GM21825 (cell line): ENCODE data around the gene SRC.
"Not testable (repeated sequence)": the region's sequence is repeated elsewhere in the genome, so short reads cannot be mapped to it uniquely, and the experiment has no call there.

Experiments
- ATAC-seq: cut with Tn5 transposase; IDR thresholded peaks from one replicate; pipeline ENCODE4 v1.9.1; 2021; ENCODE audit warnings: mild to moderate bottlenecking, moderate library complexity; ENCODE audit not compliant: unreplicated experiment

Gene SRC

DNA sequence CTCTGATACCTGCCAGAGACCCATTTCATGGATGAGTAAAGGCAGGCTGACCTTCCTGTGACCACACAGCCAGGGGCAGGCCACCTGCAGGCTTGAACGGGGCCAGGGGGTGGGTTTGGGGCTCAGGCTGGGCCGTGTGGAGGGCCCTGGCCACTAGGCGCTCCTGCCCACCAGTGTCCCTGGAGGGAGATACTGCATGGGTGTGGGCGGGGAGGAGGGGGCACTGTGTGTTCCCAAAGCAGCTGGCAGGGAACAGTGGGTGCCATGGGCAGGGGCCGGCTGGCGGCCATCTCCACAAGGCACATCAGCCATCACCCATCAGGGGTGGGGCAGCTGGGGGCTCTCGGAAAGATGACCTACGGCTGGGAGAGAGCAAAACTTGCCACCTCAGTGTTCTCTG, 15.4 kb downstream of the SRC start:
- ATAC-seq, result no peak

DNA sequence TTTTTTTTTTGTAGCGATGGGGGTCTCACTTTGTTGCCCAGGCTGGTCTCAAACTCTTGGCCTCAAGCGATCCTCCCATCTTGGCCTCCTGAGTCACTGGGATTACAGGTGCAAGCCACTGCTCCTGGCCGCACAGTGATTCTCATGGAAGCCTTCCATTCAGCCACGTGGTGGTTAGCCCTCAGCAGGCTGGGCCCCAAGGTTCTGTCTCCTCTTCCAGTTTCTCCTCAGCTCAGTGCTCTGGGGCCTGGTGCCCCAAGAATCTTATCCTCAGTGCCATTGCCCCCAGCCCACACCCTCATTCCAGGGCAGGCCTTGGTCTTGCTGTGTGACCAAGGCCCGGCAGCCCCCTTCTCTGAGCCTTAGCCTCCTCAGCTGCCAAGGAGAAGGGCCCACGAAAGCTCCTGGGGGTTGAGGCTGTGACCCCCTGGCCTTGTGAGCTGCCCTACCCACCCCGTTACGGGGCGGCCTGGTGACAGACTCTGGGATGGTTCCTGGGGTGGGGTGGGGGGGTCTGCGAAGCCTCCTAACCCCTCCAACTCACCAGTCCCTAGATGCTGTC, 16.4 kb downstream of the SRC start:
- ATAC-seq, result no peak

- no peak for ATAC-seq
Measured at GRCh38 chr20:37362821-37363220, 16.9 kb downstream of the SRC start.

DNA sequence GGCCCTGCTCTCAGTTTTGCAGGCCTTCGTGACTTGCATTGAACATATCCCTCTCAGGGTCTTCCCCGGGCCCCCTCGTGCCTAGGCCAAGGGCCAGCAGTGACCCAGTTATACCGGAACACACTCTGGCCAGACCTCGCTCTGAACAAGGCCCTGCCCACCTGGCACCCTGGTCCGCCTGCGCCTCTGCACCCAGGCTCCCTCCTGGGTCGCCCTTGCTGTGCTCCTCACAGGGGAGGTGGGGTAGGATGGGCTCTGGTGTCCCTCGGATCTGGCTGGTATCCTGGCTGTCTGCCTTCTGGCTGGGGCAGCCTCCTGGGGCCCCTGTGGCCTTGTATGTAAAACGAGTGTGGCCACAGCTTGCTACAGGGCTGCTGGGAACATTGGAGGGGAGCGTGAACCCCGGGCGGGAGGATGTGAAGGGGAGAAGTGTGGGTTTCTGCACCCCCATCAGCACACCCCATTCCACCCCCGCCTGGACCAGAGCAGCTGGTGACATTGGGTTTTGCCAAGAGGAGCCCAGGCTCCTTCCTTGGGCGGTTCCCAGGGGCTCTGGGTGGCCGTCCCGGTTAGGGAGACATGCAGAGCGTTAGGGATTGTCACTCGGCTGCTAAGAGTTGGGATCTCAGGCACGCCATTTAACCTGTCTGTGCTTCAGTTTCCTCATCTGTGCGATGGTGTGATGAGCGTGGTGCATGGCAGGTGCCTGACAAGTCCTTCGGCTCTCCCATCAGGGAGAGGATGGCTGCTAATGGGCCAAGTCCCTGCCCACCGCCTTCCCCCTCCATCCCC, 17.5 kb downstream of the SRC start:
- no peak for ATAC-seq

GRCh38 chr20:37364013-37364926, 18.3 kb downstream of the SRC start:
- no peak for ATAC-seq

GRCh38 chr20:37364927-37365272, 19.0 kb downstream of the SRC start:
- no peak for ATAC-seq

GRCh38 chr20:37365760-37366638, 20.1 kb downstream of the SRC start:
- peak; percentile 62 for ATAC-seq

GRCh38 chr20:37366743-37367142, 20.8 kb downstream of the SRC start:
- ATAC-seq, result no peak

- ATAC-seq, result no peak
Measured at GRCh38 chr20:37369846-37370245, 23.9 kb downstream of the SRC start.

GRCh38 chr20:37371845-37372244, 25.9 kb downstream of the SRC start:
- ATAC-seq, result not testable (repeated sequence)

- ATAC-seq, result no peak
Measured at GRCh38 chr20:37372441-37372840, 26.5 kb downstream of the SRC start.

GRCh38 chr20:37373020-37373598, 27.2 kb downstream of the SRC start:
- no peak for ATAC-seq

DNA sequence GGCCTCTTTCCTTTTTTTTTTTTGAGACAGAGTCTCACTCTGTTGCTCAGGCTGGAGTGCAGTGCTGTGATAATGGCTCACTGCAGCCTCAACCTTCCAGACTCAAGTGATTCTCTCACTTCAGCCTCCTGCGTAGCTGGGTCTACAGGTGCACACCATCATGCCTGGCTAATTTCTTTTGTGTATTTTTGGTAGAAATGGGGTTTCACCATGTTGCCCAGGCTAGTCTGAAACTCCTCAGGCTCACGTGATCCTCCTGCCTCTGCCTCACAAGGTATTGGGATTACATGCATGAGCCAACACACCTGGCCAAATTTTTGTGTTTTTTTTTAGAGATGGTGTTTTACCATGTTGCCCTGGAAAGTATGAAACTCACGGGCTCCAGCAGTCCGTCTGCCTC, 29.3 kb downstream of the SRC start:
- no peak for ATAC-seq

DNA sequence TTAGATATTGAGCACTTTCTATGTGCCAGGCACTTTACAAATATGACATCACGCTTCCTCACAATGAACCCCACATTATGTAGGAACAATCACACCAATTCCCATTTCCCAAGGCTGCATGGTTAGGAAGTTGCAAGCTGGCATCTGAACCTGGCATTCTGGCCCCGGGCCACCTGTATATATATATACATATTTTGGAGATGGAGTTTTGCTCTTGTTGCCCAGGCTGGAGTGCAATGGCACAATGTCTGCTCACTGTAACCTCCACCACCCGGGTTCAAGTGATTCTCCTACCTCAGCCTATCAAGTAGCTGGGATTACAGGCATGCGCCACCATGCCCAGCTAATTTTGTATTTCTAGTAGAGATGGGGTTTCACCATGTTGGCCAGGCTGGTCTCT, 30.4 kb downstream of the SRC start:
- no peak for ATAC-seq

GRCh38 chr20:37376791-37377190, 30.9 kb downstream of the SRC start:
- no peak for ATAC-seq

GRCh38 chr20:37377346-37378081, 31.6 kb downstream of the SRC start:
- ATAC-seq, result no peak

DNA sequence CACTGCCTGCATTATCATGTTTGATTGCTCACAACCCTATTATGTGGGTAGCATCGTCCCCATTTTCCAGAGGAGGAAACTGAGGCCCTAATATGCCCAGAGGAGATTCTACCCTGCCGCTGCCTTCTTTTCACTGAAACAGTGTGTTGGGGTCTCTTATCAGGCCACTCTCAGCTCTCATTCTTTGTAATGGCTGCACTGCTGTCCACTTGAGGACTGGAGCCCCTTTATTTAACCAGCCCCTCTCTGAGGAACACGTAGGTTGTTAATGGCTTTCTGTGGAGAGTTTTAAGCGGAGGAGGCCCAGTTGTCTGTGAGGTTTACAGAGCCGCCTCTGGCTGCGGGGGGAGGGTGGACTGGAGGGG, 32.5 kb downstream of the SRC start:
- ATAC-seq, result no peak

DNA sequence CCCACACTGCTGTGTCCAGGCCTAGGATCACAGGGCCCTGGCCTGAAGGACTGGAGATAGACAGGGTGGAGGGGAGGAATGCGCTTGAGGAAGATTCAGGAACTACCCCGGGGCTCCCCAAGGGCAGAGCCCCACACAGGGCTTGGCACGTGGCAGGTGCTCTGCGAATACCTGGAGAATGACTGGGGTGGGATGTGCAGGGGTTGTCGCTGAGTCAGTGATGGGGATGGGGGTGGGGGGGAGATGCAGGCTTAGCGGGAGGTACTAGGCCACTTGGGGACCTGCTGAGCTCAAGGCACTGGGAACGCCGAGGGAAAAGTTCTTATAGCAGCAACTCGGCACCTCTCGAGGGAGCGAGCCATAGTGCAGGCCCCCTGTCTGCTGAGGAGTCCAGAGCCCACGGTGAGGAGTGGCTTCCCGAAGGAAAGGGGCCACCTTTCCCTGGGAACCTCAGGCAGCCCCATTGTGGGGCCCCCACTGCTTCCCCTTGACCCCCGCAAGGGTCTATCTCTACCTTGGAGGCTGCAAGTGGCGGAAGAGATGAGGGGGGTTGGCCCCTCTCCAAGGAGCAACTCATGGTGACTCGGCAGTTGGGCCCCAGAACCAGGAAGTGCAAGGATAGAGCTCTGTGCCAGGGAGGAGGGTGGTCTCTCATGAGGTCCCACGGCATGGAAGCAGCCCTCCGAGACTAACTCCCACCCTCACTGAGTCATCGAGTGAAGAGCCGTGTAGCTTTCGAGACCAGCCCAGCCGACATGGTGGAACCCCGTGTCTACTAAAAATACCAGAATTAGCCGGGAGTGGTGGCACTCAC, 33.1 kb downstream of the SRC start:
- ATAC-seq, result no peak
